Measurements from ENCODE around the gene C9orf43.
"Not testable (repeated sequence)": the region's sequence is repeated elsewhere in the genome, so short reads cannot be mapped to it uniquely, and the experiment has no call there.

Gene C9orf43

DNA sequence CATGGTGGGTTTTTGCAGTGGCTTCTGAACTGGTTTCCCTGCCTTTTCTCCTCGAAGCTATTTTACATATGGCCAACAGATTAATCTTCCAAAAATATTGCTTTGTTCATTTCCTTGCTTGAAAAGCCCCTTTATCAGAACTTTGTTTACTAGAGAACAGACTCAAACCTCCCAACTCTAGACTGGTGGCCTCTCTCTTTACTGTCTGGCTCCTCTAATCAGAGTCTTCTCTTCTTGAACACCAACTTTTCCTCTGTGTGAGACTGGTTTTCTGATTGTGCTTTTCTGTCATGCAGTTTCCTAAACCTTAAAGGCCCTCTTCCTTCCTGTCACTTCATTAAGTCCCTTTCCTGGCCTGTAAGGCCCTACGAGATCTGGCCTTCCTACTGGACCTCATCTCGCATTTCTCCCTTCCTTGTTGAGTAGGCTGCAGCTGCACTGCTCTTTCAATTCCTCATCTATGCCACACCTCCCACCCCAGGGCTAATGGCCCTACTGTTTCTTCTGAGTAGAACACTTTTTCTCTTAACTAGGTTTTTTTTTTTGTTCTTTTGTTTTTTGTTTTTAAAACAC lies 5.7 kb downstream of the C9orf43 start:
- DNase-seq (ENCODE audit: low read depth), result no peak

DNA sequence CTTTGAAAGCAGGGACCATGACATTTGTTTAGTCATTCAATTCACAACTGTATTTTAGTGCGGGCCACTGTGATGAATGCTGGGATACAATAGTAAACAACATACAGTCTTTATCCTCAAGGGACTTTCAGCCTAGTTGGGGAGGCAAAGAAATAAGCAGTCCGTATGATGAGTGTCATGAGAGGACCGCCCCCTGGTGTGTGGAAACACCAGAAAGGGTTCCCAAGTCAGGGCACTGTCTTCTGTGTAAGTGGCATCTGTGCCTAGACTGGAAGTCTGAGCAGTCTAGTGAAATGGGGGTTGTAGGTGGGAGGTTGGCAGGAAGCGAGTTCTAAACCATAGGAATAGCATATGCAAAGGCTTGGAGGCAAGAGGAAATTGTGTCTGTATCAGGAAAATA lies 6.8 kb downstream of the C9orf43 start:
- DNase-seq (ENCODE audit: low read depth), result no peak

DNA sequence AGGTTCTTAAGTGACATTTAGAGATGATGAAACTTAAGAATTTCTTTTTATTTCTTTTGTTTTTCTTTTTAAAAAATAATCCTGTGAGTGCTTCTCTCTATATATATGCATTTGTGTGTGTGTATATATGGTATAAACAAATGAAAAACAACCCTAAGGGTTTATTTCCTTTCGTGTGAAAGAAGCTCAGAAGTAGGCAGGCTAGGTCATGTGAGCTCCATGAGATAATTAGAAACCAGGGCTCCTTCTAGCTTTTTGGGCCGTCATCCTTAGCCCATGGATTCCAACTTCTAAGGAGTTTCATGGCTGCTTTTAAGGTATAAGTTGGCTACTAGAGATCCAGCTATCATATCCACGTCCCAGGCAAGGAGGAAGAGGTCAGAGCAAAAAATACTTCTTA lies 11.2 kb downstream of the C9orf43 start:
- DNase-seq (ENCODE audit: low read depth), result no peak

DNA sequence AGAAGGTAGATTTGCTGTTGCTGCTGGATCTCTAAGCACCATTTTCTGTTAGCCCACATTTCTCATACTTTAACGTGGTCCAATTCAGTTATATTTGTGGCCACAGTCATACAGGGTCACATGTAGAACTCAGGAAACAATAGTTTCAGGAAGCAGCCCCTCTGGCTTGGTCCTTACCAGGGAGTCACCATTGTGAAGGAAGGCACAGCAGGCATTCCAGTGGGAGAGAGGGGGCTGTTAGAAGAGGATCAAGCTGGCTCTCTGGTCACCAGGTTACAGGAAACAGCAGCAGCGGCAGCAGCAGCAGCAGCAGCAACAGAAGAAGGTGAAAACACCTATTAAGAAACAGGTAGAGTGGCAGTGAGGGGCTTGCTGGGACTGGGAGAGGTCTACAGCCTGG lies 14.5 kb downstream of the C9orf43 start:
- no peak for DNase-seq (ENCODE audit: low read depth)

DNA sequence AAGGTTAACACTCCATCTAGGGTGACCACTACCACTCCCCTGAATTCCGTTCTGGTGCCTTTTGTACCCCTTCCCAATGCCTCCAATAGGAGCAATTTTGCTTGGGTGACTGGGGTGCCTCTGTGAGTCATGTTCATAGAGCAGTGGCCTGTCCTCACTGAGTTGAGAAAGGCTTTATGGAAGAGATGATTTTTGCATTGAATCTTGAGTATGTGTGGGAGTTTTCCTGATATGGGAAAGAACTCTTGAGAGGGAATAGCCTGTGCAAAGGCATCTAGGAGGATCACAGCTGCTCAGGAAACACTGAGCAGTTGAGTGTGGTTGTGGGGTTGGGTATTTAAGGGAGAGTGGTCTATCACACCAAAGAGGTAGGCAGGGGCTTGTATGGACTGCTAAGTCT lies 16.2 kb downstream of the C9orf43 start:
- DNase-seq (ENCODE audit: low read depth), result no peak

DNA sequence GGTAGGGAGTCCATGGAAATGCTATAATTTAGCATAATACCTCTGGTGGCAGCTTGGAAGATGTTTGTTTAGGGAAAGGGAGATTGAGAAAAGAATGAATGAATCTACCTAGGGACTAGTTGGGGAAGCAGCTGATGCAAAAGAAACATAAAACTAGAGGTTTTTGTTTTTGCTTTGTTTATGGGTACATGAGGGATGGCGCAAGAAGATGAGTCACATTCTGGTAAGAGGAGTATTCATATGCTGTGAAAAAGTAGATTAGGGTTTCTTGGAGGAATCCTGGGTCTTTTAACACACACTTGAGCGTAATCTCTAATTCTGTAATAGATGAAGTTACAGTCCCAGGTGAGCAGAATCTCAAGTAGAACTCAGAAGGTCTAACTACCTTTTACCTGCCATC lies 17.1 kb downstream of the C9orf43 start:
- peak; percentile 62 for DNase-seq (ENCODE audit: low read depth)

DNA sequence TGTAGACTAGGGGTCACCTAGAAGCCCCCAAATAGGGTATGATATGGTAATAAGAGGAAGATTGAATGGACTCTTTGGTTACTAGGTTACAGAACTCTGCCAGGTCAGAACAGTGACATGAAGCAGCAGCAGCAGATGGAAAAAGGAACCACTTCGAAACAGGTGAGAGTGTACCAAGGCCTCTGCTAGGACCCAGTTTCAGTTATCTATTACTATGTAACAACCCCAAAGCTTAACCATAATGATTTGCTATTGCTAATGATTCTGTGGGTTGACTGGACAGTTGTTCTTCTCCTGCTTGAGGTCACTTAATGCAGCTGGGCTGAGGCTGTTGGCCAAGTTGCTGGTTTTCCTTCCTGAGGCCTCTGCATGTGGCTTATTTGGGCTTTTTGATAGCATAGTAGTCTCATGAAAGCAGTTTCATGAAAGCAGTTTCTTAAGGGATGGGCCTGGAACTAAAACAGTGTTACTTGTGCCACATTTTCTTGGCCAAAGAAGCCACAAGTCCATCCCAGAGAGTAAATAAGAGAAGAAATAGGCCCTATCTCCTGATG lies 17.6 kb downstream of the C9orf43 start:
- no peak for DNase-seq (ENCODE audit: low read depth)

DNA sequence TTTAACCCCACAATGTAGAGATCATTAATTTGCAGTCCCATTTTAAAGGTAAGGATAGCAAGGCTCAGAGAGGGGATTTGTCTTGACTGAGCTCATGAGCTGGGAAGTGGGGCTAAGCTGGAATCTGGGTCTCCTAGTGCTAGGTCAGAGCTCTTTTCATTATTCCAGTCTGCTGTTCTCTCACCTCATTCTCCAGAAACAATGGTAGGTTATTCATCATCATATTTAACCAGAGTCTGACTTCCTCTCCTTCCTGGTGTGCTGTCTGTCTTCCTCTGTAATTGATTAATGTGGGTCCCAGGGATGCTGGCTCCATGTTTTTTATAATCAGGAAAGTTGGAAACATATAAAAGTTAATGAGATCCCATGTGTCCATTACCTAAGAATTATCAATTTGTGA lies 20.6 kb downstream of the C9orf43 start:
- no peak for DNase-seq (ENCODE audit: low read depth)

DNA sequence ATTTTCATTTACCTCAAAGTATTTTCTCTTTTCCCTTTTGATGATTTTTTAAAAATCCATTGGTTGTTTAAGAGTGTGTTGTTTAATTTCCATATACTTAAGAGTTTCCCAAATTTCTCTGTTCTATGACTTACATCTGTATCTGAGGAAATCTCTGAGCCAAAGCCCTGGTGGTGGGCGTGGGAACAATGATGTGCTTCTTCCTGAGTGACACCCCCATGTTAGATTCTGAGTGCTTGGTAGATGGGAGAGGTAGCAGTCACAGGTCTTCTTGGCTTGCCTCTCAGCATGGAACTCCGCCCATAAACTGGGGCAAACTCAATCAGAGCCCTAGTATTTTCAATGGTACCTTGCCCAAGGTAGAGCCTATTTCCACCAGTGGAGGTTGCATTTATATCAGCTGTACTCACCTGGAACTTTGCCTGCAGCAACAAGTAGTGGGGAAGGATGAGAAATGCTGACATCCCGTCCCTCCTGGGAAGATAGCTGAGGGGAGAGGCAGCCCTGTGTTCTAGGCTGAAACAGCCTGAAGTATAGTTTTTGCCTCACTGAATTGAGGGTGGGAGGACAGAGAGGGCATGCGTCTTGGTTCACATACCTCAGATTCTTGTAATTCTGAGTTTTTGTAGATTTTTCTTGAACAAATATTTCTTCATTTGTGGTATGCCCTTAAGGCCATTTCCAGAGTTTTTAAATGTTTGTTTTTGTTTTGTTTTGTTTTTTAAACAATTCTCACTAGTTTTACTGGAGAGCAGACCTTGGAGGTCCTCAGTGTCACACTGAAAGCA lies 26.4 kb downstream of the C9orf43 start:
- DNase-seq (ENCODE audit: low read depth), result no peak

DNA sequence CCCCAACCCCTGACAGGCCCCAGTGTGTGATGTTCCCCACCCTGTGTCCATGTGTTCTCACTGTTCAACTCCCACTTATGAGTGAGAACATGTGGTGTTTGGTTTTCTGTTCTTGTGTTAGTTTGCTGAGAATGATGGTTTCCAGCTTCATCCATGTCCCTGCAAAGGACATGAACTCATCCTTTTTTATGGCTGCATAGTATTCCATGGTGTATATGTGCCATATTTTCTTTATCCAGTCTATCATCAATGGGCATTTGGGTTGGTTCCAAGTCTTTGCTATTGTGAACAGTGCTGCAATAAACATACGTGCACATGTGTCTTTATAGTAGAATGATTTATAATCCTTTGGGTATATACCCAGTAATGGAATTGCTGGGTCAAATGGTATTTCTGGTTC lies 27.2 kb downstream of the C9orf43 start:
- not testable (repeated sequence) for DNase-seq (ENCODE audit: low read depth)

DNA sequence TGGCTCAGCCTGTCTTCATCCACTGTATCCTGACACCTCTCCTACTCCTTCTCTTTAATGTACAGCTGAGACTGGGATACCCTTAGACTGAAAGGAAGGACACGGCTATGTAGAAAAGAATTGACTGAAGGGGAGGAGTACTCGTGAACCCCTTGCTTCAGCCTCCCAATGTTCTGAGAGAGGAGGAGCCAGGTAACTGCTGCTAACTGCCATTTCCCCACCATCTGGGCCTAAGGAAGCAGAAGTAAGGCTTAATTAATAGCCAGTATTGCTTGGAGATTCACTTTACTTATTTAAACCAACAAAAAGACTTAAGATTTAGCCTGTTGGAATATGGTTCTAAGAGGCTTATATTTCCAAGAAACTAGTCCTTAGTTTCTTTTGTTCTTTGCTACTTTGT lies 34.2 kb downstream of the C9orf43 start:
- DNase-seq (ENCODE audit: low read depth), result no peak

DNA sequence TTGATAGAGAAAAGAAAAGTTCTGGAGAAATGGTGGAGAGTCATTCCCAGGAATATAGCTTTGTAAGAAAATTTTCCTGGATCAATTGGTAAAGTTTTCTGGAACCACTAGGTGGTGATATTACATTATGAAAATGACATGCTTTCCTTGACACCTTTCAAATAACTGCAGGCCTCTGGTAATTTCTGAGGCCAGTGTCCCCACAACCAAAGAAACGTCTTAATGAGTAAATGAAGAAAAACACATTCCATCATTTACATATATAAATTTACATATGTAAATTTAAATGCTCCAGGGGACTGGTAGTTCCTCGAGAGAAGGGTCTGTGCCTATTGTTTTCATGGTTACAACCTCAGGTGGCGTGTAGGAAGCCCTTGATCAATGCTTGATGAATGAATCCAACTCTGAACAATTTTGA lies 35.8 kb downstream of the C9orf43 start:
- DNase-seq (ENCODE audit: low read depth), result peak; percentile 37

DNA sequence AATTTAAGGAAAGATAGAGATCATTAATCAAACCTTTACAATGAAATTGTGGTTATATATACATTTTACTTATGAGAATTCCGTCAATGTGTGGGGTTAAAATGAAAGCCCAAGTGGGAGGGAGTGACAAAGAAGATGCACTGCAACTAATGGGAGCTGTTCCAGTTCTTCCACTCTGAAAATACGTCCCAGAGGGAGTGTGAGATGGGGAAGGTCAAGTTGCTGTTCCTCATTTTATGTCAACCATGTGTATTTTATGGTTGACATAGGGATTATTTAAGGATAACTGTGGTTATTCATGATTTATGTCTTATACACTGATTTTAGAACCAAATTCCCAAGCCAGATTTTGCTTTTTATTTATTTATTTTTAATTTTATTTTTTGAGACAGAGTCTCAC lies 38.8 kb downstream of the C9orf43 start:
- no peak for DNase-seq (ENCODE audit: low read depth)

DNA sequence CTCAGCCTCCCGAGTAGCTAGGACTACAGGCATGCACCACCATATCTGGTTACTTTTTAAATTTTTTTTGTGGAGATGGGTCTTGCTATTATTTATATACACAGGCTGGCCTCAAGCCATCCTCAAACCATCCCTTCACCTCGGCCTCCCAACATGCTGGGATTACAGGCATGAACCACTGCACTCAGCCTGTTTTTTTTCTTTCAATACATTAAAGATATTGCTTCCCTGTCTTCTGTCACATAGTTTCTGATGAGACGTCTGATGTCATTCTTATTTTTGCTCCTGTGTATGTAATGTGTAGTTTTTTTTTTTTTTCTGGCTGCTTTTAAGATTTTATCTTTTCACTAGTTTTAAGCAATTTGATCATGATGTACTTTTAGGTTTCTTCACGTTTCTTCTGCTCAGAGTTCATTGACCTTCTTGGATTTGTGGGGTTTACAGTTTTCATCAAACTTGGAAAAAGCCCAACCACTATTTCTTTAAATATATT lies 41.6 kb downstream of the C9orf43 start:
- no peak for DNase-seq (ENCODE audit: low read depth)

DNA sequence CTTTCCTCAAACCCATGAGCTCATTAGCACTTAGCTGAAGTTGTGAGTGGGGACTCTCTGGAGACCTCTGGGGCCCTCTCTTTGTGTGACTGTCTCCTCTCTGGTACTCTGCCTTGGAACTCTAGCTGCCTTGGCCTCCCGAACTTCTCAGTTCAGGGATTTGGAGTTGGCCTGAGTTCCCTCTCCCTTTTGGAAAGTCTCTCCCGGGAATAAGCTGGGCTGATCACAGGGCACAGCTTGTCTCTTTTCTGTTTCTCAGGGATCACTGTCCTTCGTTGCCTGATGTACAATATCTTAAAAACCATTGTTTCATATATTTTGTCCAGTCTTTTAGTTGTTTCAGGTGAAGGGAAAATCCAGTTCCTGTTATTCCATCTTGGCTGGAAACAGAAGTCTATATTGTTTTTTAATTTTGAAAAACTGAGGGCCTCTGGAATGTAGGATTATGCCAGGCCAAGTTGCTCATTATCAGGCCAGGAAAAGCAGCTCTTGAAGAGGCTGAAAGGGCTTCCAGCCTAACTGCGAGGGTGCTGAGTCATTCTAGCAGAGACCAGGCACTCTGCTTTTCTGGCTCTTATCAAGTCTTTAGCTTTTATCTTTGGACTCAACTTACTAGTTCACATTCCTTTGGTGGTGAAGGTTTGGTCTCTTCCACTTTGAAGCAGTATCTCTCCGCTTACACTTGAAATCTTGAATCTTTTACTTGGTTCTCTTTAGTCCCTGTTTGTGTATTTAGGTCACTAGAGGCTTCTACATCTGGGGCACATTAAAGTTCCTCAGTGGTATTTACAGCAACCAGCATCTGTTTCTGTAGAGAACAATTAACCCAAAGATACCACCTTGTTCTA lies 44.6 kb downstream of the C9orf43 start:
- DNase-seq (ENCODE audit: low read depth), result peak; percentile 83

DNA sequence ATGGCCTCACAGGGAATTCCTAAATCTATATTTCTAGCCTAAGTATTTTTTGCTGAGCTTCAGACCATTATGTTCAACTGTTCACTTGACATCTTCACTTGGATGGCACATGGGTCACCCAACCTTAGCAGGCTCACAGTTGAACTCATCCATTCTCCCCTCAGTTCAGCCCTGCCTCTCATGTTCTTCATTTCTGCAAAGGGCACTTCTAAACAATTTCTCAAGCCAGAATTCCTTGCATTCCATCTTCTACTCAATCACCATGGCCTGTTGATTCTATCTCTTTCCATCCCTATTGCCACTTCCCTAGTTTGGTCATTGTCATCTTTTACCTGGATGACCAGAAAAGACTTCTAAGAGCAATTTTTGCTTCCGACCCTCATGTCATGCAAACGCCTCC lies 45.7 kb downstream of the C9orf43 start:
- no peak for DNase-seq (ENCODE audit: low read depth)

DNA sequence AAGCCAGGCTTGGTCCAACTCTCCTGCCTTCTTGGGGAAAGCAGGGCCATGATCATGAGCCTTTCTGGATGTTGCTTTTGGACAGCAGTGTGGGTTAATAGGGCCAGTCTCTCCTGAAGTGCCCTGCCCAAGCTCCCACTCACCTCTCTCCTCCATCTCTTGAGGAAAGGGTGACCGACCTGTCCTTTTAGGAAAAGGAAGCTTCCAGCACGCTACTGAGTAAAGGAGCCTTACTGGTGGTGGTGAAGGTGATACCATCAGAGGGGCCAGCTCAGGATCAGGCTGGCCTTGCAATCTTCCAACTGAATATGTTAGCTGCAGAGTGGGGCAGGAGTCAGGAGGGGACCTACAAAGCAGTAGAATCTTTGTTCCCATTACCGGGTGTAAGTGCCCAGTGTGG lies 50.7 kb downstream of the C9orf43 start:
- DNase-seq (ENCODE audit: low read depth), result no peak

DNA sequence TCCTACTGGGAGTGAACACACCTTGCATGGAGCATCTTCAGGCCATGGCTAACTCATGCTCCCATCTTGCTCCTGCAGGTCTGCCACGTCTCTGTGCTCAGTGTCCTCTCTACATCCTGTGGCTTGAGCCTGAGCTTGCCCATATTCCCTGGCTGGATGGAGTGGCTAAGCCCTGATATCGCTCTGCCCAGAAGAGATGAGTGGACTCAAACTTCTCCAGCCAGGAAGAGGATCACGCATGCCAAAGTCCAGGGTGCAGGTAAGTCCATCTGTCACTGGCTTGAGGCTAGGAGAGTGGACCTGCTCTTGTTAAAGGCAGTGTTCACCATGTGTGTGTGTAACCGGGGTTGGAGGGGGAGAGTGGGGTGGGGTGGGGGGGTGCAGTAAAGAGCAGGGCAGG lies 51.4 kb downstream of the C9orf43 start:
- DNase-seq (ENCODE audit: low read depth), result no peak

DNA sequence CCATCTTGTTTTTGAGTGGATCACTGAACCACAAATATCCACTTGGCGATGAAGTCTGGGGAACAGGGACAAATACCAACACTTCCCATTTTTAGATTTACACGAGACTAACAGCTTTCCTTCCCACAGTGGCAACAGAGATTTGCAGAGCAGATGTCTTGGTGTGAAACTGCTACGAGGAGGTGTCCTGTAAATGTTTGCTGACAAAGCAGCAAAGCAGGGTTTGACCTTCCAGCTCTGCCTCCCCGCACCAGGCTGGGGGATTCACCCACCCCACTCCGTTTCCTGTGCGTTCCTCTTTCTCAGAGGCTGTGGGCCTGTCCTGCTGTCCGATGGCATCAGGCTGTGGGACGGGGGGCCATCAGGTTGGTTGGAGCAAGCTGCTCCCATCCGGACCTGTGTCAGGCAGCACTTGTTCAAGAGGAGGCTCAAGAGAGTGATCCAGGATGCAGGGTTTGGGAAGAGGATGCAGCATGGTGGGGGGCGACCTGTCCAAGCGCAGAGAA lies 52.3 kb downstream of the C9orf43 start:
- DNase-seq (ENCODE audit: low read depth), result no peak

DNA sequence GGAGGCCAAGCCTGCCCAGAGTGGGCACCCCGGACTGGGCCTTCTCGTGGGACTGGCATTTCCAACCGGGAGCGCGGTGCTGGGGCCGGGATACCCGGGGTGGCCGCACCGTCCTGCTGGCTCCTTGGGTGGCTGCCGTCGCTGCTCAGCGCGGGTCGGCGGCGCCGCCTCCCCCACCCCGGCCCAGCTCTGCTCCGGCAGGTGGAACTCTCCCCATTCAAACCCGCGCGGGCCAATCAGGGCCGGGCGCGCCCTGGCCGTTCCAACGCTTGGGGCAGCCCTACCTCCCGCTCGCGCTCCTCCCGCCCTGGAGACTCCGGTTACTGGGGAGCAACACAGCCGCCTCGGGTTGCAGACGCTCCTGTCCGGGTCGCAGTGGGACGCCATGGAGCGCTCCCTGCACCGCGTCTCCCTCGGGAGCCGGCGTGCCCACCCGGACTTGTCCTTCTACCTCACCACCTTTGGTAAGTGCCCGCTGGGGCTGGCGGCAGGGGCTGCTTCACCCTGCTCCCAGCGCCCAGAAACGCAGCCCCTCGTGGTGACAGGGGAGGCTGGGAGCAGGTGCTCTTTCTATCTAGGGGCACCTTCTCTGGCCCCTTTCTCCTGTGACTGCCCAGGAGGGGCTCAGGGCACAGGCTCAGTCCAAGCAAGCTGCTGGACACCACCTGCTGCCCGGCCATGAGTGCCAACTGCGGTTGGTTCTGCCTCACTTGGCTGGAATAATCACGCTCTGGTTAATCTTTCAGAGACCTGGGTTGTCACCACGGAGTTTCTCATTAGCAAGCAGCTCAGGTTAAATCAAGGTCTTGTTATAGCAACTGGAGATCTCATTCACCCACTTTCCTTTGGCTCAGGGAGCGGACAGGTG lies 53.1 kb downstream of the C9orf43 start, which contains the start of gene RGS3:
Gene RGS3, plus strand, starts transcription at position 310 of the 868 bp plus-strand sequence. Its CDS starts 76 bp downstream, at position 386.
- no peak for DNase-seq (ENCODE audit: low read depth)

DNA sequence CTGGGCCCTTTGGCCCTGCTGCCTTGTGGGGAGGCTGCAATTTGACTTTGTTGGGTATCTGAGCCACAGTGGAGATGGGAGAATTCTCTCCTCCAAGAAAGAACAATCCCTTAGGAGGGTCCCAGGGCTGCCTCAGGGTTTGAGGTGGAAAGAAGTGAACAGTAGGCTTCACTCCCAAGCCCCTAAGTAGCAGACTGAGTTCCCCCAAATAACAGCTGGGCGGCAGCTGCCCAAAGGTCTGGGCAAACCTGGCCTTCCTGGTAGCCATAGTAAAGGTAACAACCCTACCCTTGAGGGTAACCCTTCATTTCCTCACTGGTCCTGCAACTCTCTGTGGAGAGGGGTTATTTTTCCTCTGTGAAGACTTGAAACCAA lies 53.7 kb downstream of the C9orf43 start:
- no peak for DNase-seq (ENCODE audit: low read depth)

All from stromal cell of bone marrow (primary cell).